Body of pancreas (tissue), 4 donors: ENCODE results near the gene EFCAB5.

Source experiments
- POLR2A ChIP-seq, 3 donors: fragments of 450-650 bp; IDR thresholded peaks; one replicate each; pipeline ENCODE4 v1.6.1; 2016; ENCODE audit warnings: antibody characterized with exemption in 3 of 3, mild to moderate bottlenecking in 2 of 3
- TF ChIP-seq, protein P1 (sequence below), 7 experiments: fragments of 450-650 bp in 4 of 7; fragments of 200-600 bp in 3 of 7; sonication (generic) in 3 of 7; IDR thresholded peaks; one replicate each; pipeline ENCODE4 v1.5.1; 2016 to 2019; ENCODE audit warnings: antibody characterized with exemption in 7 of 7

DNA sequence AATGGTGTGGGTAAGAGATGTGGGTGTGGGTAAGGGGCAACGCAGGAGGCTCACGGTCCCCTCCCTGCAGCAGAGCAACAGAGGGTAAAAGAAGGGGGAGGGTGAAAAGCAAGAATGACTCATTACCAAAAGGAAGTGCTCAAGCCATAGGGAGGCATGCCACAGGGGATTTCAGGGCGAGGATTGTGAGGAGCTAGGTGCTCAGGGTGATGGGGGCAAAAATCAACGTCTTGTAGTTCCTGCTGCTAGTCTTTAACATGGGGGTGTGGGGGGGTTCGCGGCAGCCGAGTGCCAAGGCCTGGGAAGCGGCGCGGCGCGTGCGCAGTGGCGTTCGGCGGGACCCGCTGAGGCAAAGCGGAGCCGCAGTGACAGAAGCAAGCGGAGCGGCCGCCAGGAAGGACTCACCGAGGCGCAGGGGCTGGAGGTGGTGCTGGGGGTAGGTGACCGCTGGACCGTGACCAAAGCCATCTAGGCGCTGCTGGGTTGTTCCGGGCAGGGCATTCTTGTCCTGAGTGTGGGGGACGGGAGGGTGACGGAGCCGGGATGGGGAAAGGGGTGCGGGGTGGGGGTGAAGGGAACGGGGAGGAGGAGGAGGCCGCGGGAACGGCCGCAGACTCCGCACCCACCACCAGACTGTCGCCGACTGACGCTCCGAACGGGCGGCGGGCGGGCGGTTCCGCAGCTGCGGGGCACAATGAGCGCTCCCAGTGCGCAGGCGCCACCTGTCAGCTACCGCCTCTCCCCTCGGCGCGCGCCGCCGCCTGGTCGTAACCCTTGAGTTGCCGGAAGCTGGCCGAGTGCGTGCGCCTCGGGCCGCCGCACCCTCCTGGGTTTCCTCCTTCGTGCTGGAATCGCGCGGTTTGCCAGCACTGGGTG lies 11.7 kb upstream of the EFCAB5 start, which contains the start of gene SSH2:
- TF ChIP-seq, protein P1, sequence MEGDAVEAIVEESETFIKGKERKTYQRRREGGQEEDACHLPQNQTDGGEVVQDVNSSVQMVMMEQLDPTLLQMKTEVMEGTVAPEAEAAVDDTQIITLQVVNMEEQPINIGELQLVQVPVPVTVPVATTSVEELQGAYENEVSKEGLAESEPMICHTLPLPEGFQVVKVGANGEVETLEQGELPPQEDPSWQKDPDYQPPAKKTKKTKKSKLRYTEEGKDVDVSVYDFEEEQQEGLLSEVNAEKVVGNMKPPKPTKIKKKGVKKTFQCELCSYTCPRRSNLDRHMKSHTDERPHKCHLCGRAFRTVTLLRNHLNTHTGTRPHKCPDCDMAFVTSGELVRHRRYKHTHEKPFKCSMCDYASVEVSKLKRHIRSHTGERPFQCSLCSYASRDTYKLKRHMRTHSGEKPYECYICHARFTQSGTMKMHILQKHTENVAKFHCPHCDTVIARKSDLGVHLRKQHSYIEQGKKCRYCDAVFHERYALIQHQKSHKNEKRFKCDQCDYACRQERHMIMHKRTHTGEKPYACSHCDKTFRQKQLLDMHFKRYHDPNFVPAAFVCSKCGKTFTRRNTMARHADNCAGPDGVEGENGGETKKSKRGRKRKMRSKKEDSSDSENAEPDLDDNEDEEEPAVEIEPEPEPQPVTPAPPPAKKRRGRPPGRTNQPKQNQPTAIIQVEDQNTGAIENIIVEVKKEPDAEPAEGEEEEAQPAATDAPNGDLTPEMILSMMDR (IDR thresholded peaks at IDR 0.05) = peak in 1 of 7 experiments; percentile 7
- peak; percentile 34 to 67 (median 64) for TF ChIP-seq POLR2A (IDR thresholded peaks at IDR 0.05)
